ENCODE data around the gene ALKAL2.
"Not testable (repeated sequence)": the region's sequence is repeated elsewhere in the genome, so short reads cannot be mapped to it uniquely, and the experiment has no call there.

ALKAL2 gene, protein sequence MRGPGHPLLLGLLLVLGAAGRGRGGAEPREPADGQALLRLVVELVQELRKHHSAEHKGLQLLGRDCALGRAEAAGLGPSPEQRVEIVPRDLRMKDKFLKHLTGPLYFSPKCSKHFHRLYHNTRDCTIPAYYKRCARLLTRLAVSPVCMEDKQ

DNA sequence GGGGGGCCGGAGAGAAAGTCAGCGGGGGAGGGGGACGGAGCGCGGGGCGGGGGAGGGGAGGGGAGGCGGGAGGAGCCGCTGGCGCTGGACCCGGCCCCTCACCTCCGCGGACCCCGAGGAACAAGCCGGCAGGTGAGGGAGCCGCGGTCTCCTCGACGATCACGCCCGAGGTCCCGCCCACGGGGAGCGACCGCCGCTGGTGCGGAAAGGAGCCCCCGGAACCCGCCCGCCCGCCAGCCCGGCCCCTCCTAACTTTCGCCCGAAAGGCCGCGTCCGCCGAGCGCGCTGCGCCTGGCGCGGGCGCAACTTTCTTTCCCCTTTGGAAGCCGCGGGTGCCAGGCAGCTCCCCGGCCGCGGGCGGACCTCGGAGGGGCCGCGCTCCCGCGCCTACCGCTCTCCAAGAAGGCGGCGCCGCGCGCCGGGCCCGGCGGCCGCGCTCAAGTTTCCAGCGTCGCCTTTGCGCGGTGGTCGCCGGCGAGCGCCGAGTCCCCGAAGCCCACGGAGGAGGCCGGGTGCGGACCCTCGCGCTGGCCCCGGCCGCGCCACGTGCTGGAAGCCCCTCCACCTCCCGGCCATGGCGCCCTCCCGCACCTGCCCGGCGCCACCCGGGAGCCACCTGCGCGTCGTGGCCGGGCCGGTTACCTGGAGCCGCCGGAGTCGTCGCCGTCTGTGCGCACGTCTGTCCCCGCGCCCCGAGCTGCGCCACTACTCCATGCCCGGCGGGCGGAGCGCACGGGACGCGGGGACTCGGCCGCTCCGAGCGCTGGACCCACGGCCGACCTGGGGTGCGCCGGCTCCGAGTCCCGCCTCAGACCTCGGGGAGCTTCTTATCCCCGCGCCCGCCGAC lies at the start of gene ALKAL2:
TSS of gene ALKAL2 (minus strand) at position 181 of the 847 bp plus-strand sequence. CDS start 256 bp downstream, outside the sequence.
- in situ Hi-C loops (cut with HindIII; ENCODE audit: low sequenced_read_pairs) = no loop called here

DNA sequence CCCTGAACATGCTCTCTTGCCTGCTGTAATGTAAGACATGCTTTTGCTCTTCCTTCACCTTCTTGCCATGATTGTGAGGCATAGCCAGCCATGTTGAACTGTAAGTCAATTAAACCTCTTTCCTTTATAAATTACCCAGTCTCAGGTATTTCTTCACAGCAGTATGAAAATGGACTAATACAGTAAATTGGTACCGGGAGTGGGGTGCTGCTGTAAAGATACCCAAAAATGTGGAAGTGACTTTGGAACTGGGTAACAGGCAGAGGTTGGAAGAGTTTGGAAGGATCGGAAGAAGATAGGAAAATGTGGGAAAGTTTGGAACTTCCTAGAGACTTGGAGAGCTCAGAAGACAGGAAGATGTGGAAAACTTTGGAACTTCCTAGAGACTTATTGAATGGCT lies 49.1 kb upstream of the ALKAL2 start:
- in situ Hi-C loops (cut with HindIII; ENCODE audit: low sequenced_read_pairs) = not testable (repeated sequence)

- in situ Hi-C loops (cut with HindIII; ENCODE audit: low sequenced_read_pairs) = no loop called here
Observed at GRCh38 chr2:336360-336759, 48.5 kb upstream of the ALKAL2 start.

GRCh38 chr2:332592-332991 lies 44.7 kb upstream of the ALKAL2 start:
- in situ Hi-C loops (cut with HindIII; ENCODE audit: low sequenced_read_pairs) = no loop called here

DNA sequence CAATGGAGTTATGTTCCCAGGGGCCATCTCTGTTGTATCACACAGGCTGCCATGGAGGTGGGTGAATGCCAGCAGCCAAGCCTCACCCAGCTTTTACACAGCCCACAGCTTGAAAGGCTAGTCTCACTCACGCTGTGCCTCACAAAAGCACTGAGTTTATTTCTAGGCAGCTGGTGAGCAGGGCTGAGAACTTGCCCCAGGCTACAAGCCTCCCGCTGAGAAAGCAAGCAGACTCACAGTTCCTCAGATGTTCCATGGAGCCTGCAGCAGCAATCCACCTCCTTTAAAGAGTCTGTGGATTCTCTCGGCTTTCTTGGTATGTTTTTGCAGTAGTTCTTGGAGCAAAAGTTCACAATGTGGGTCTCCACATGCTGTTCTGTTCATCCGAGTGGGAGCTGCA lies 40.9 kb upstream of the ALKAL2 start:
- in situ Hi-C loops (cut with HindIII; ENCODE audit: low sequenced_read_pairs) = no loop called here

DNA sequence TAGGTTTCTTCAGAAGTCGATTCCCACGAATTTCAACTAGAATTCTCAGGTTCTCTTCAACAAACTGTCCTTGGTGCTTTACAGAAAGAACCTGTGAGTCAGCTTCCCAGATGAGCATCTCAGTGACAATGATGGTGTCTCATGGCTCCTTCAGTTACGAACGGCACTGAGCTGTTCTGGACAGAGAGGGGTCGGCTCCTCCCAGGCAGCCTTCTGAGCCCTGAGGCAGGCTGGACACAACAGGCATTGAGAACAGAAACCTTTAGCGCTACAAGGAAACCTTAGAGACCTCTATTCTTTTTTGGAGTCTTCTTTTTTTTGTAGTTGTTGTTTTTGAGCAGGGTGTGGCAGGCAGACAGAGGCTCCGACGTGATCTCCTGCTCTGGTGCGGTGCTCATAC lies 35.1 kb upstream of the ALKAL2 start:
- in situ Hi-C loops (cut with HindIII; ENCODE audit: low sequenced_read_pairs) = no loop called here

- in situ Hi-C loops (cut with HindIII; ENCODE audit: low sequenced_read_pairs) = no loop called here
Observed at GRCh38 chr2:322326-322725, 34.4 kb upstream of the ALKAL2 start.

DNA sequence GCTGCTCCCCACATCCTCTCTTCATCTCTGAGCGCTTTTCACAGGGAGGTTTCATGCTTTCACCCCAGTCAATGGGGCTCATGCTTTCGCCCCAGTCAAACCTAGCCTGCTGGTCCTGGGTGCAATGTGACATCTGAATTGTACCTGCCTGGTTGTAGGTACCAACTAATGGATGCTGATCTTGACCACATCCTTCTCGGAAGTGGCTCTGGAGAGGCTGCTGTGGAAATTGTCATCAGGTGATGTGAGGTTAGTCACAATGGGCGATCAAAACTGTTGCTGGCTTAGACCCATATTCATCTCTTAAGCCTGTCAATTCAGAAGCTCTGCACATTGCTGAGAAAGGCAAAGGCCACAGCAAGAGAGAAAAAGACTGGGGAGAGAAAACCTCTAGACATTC lies 32.7 kb upstream of the ALKAL2 start:
- in situ Hi-C loops (cut with HindIII; ENCODE audit: low sequenced_read_pairs) = no loop called here

DNA sequence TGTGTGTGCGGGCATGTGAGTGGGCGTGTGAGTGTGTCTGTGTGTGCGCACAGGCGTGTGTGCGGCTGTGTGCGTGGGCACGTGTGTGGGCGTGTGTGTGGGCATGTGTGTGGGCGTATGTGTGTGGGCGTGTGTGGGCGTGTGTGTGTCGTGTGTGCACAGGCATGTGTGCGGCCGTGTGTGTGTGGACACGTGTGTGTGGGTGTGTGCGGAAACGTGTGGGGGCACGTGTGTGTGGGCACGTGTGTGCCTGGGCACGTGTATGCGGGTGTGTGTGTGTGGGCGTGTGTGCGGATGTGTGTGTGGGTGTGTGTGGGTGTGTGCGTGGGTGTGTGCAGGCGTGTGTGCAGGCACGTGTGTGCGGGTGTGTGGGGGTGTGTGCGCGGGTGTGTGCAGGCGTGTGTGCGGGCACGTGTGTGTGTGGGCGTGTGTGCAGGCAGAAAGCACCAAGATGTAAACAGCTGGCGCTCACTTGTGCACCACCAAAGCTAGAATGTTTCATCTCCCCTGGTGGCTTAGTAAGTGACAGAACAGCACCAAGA lies 31.2 kb upstream of the ALKAL2 start:
- in situ Hi-C loops (cut with HindIII; ENCODE audit: low sequenced_read_pairs) = no loop called here

DNA sequence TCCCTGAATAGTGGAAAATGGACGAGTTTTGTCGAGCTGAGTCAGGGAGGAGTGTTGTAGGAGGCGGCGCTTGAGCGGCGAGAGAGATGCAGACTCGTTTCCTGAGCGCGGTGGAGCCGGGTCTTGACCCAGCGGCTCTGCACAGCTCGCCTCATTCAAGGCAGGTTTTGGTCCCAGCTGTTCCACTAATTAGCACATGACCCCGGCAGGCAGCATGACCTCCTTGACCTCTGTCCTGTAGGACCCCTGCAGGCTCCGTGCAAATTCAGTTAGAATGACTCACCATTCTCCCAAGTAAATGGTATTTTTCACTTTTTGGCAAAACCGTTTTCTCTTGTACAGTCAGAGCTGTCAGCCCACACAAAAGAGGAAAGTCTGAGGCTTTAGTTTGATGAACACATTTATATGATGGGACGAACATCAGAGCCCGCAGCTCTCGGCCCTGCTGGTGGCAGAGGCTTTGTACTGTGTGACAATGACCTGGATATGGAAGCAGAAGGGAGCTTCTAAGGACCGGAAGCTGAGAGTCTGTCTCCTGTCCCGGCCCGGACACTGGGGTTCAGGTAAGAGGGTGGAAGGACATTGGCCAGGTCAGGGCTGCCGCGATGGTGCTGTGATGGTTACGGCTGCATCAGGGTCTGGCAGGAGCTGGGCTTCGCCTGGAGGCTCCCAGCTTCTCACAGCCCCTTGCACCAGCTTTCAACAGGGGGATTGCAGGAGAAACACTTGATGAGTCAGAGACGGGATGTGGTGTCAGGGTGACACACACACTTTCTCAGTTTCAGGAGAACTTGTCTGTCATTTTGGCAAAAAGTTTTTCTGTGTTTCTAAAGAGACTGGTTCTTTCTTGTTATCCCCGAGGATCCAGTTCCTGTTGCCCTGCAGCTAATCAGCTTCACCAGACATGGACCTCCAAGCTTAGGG lies 29.9 kb upstream of the ALKAL2 start:
- in situ Hi-C loops (cut with HindIII; ENCODE audit: low sequenced_read_pairs) = no loop called here

DNA sequence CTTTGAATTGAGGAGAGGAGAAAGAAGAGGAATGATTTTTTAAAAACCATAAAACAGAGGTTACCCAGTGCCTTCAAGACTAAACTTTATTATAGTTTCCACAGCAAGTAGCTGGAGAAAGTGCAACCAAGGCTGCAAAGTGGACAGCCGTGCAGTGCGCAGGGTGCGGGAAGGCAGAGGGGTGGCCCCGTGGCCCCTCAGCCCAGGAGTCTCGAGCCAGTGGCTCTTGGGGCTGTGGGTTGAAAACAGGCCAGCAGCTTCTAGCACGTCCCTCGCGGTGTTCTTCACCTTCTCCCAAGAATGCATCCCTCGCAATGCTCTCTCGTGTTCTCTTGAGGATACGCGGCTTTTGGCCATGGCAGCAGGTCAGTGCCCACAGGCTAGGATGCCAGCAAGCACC lies 28.5 kb upstream of the ALKAL2 start:
- in situ Hi-C loops (cut with HindIII; ENCODE audit: low sequenced_read_pairs) = no loop called here

GRCh38 chr2:315925-316324 lies 28.0 kb upstream of the ALKAL2 start:
- in situ Hi-C loops (cut with HindIII; ENCODE audit: low sequenced_read_pairs) = not testable (repeated sequence)

GRCh38 chr2:314561-315336 lies 26.9 kb upstream of the ALKAL2 start:
- in situ Hi-C loops (cut with HindIII; ENCODE audit: low sequenced_read_pairs) = no loop called here

GRCh38 chr2:313991-314390 lies 26.1 kb upstream of the ALKAL2 start:
- in situ Hi-C loops (cut with HindIII; ENCODE audit: low sequenced_read_pairs) = no loop called here

GRCh38 chr2:310994-311393 lies 23.1 kb upstream of the ALKAL2 start:
- in situ Hi-C loops (cut with HindIII; ENCODE audit: low sequenced_read_pairs) = no loop called here

DNA sequence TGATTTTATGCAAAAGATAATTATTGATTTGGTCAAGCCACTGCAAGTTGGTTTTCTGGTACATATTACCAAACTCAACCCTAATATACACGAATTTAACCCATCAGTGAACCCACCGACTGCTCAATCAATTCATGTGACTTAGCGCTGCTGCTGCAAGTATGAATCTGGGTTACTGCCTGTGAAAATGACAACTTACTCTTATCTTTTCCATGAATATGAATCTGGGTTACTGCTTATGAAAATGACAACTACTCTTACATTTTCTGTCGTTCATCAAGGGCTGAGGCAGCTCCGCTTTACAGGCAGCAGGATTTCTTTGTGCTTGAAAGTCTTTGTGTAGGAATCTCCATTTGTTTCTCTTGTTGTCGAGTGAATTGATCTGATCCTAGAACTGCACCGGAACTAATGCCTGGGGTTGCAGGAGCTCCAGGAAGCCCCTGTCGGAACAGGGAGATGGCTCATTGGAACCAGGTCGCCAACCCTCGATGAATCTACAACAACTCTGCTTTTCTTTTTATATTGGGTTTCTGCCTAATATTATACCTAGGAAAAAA lies 22.1 kb upstream of the ALKAL2 start:
- in situ Hi-C loops (cut with HindIII; ENCODE audit: low sequenced_read_pairs) = no loop called here

- in situ Hi-C loops (cut with HindIII; ENCODE audit: low sequenced_read_pairs) = no loop called here
Observed at GRCh38 chr2:309148-309953, 21.5 kb upstream of the ALKAL2 start.

DNA sequence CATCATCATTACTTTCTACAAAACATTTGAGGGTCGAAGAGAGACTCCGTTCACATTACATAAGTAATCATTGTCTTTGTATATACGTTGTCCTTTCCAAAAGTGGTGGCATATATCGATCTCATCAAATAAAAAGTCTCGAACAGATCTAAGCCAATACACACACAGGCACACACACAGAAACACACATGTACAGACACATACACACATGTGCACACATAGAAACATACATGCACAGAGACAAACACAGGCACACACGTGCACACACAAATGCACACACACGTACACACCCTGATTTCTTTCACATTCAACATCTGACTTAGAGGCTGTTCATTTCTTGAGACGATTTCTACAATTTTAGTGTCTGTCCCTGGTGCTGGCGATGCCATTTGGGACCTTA lies 17.5 kb upstream of the ALKAL2 start:
- in situ Hi-C loops (cut with HindIII; ENCODE audit: low sequenced_read_pairs) = no loop called here

- in situ Hi-C loops (cut with HindIII; ENCODE audit: low sequenced_read_pairs) = no loop called here
Observed at GRCh38 chr2:296354-296753, 8.5 kb upstream of the ALKAL2 start.

Measured in endothelial cell of hepatic sinusoid (primary cell).